HepG2 (cell line): ENCODE measurements around the gene PKLR. TPM values are rescaled to one million over a fixed set of nuclear protein-coding genes. Genes with fewer than 3 reads are reported as not detected.

Source experiments
- ATAC-seq: fragments of 200-7000 bp; cut with Tn5 transposase; 3 replicates; pipeline ENCODE4 v1.9.1; 2020; ENCODE audit warnings: mild to moderate bottlenecking, moderate library complexity
- Bru-seq: library from RNA; stranded (reverse); fragments of 400-500 nt; gene quantifications from one replicate; lab custom pipeline; 2021; lab: Mats Ljungman, UMichigan
- BruChase-seq, 2 experiments: library from RNA; stranded (reverse); fragments of 400-500 nt; gene quantifications; one replicate each; lab custom pipeline; 2021; lab: Mats Ljungman, UMichigan
- BruUV-seq: library from RNA; stranded (reverse); fragments of 400-500 nt; replicated peaks from 2 replicates; lab custom pipeline; 2021; lab: Mats Ljungman, UMichigan
- CTCF ChIA-PET: fragments of 300-600 bp; formaldehyde crosslinking; extraction: SDS; loops from one replicate; lab custom pipeline; 2021; ENCODE audit warnings: low total read pairs, inconsistent platforms, low intra/inter-chr PET ratio; lab: Yijun Ruan, JAX
- POLR2A ChIA-PET: fragments of 350-600 bp; sonication (Branson Sonifier 250); formaldehyde crosslinking; loops from one replicate; lab custom pipeline; 2020; ENCODE audit warnings: antibody characterized with exemption, inconsistent platforms; lab: Yijun Ruan, JAX
- DNase-seq: peaks from one replicate; pipeline ENCODE4 v3.0.0-alpha.2; 2015; ENCODE audit warnings: low spot score
- FAIRE-seq: peaks from 3 replicates; lab custom pipeline; 2011; peaks lifted over from hg19 to GRCh38; lab: Jason Lieb, UNC
- H2AFZ ChIP-seq: one replicate; pipeline ENCODE4 v1.6.1; 2011; ENCODE audit warnings: low read length, inconsistent platforms
- H3K27ac ChIP-seq: fragments of 300-600 bp; 3 replicates; pipeline ENCODE4 v1.8.0; 2011; ENCODE audit warnings: mixed run types, mild to moderate bottlenecking, mixed read lengths, low read length, inconsistent platforms; ENCODE audit not compliant: insufficient read depth; ENCODE audit errors: extremely low read length
- H3K27me3 ChIP-seq, 2 experiments: fragments of 200-600 bp in 1 of 2; 2 replicates in 1 of 2; 3 replicates in 1 of 2; pipeline versions ENCODE4 v1.6.0 to v1.8.0; 2011; ENCODE audit warnings: low read length in 2 of 2, mild to moderate bottlenecking in 2 of 2, moderate library complexity in 2 of 2, inconsistent platforms in 1 of 2; ENCODE audit not compliant: insufficient read depth in 2 of 2, control insufficient read depth in 1 of 2
- H3K36me3 ChIP-seq, 2 experiments: fragments of 200-600 bp in 1 of 2; replicated peaks in 1 of 2; 2 replicates in 1 of 2; 3 replicates in 1 of 2; pipeline versions ENCODE4 v1.5.1 to v1.8.0; 2011; ENCODE audit warnings: low read length in 2 of 2, inconsistent platforms in 1 of 2; ENCODE audit not compliant: insufficient read depth in 2 of 2, control insufficient read depth in 1 of 2
- H3K4me1 ChIP-seq: 2 replicates; pipeline ENCODE4 v1.5.1; 2012; ENCODE audit warnings: low read length, inconsistent platforms; ENCODE audit not compliant: insufficient read depth
- H3K4me2 ChIP-seq: 2 replicates; pipeline ENCODE4 v1.6.0; 2011; ENCODE audit warnings: low read depth, low read length, inconsistent platforms
- H3K4me3 ChIP-seq, 3 experiments: fragments of 200-600 bp in 1 of 3; sonication (generic), shearing (Covaris generic) in 1 of 3; replicated peaks in 1 of 3; 2 replicates each; pipeline ENCODE4 v1.5.1; 2011 to 2016; ENCODE audit warnings: low read length in 3 of 3, inconsistent platforms in 2 of 3, low read depth in 2 of 3, mild to moderate bottlenecking in 2 of 3, control low read depth in 1 of 3, mixed read lengths in 1 of 3; ENCODE audit not compliant: insufficient read depth in 1 of 3
- H3K79me2 ChIP-seq: one replicate; pipeline ENCODE4 v1.6.1; 2011; ENCODE audit warnings: low read length, inconsistent platforms; ENCODE audit not compliant: insufficient read depth
- H3K9ac ChIP-seq: 2 replicates; pipeline ENCODE4 v1.6.0; 2011; ENCODE audit warnings: mild to moderate bottlenecking, low read depth, low read length, inconsistent platforms; ENCODE audit not compliant: insufficient read depth
- H3K9me3 ChIP-seq: 2 replicates; pipeline ENCODE4 v1.5.1; 2012; ENCODE audit warnings: mild to moderate bottlenecking, low read length
- H4K20me1 ChIP-seq: 2 replicates; pipeline ENCODE4 v1.6.0; 2011; ENCODE audit warnings: inconsistent platforms, mild to moderate bottlenecking, low read length, moderate library complexity; ENCODE audit not compliant: insufficient read depth
- HNRNPH1 ChIP-seq: fragments of 200-400 bp; formaldehyde crosslinking; optimal IDR thresholded peaks from 2 replicates; pipeline ENCODE3; 2017; ENCODE audit warnings: mild to moderate bottlenecking, low read depth, low read length
- MBD4 ChIP-seq: IDR thresholded peaks from 2 replicates; pipeline ENCODE4 v1.6.1; 2012; ENCODE audit warnings: low read length, inconsistent platforms, borderline replicate concordance
- ZBTB7B ChIP-seq: sonication (generic); formaldehyde crosslinking; IDR thresholded peaks from 2 replicates; pipeline ENCODE4 v1.4.0; 2020; ENCODE audit warnings: missing genetic modification reagents
- ZFP36L1 ChIP-seq: sonication (generic); formaldehyde crosslinking; IDR thresholded peaks from 2 replicates; pipeline ENCODE4 v1.8.0; 2022; ENCODE audit warnings: mild to moderate bottlenecking, missing genetic modification reagents, moderate library complexity
- ZNF256 ChIP-seq: sonication (generic); formaldehyde crosslinking; conservative IDR thresholded peaks from 2 replicates; pipeline ENCODE4 v1.4.0; 2020; ENCODE audit warnings: missing genetic modification reagents
- ZNF546 ChIP-seq: sonication (generic); formaldehyde crosslinking; conservative IDR thresholded peaks from 2 replicates; pipeline ENCODE4 v1.8.1; 2023; ENCODE audit warnings: mild to moderate bottlenecking, missing genetic modification reagents
- WGBS: methylation state at CpG from one replicate; pipeline ENCODE4 v1.1.6; 2017; ENCODE audit warnings: low lambda C conversion rate; 5-methylcytosine and 5-hydroxymethylcytosine counted together
- in situ Hi-C: cut with HindIII; loops from 2 replicates; pipeline ENCODE4 v1.10.0; 2017; ENCODE audit warnings: low pct_unique_long_range_greater_than_20kb; ENCODE audit not compliant: extremely low pct_ligation_motif_present
- intact Hi-C: fragments of 100-400 bp; cut with micrococcal nuclease; formaldehyde crosslinking; loops from one replicate; pipeline ENCODE4 v1.10.0; 2022; ENCODE audit not compliant: unreplicated experiment
- long read RNA-seq, 2 experiments: library from RNA in 1 of 2; library from polyadenylated mRNA in 1 of 2; stranded (forward) in 1 of 2; unstranded in 1 of 2; transcript quantifications; one replicate each; pipeline ENCODE4 v2.0.0, GENCODE V29; 2019 to 2022
- polyA minus RNA-seq, 3 experiments: library from RNA; depleted of rRNA, polyadenylated mRNA; stranded (reverse); fragments of >200 nt; gene quantifications; 2 replicates each; pipeline ENCODE4 v1.2.3, GENCODE V29; 2011; ENCODE audit warnings: low replicate concordance in 1 of 3
- polyA plus RNA-seq, 8 experiments: library from polyadenylated mRNA; depleted of rRNA in 3 of 8; stranded (reverse) in 7 of 8; unstranded in 1 of 8; fragments of >200 nt; fragmentation: Illumina TruSeq in 4 of 8; extraction: Trizol in 4 of 8; gene quantifications; 2 replicates each; pipeline versions ENCODE4 v1.2.1 to v1.2.3, GENCODE V29; 2011 to 2016; ENCODE audit warnings: low read depth in 4 of 8, missing spikeins in 1 of 8, mixed read lengths in 1 of 8; ENCODE audit not compliant: insufficient read depth in 1 of 8
- total RNA-seq, 5 experiments: library from RNA; depleted of rRNA; stranded (reverse); fragments of >200 nt; fragmentation: Illumina TruSeq; extraction: Trizol; gene quantifications; 2 replicates each; pipeline ENCODE4 v1.2.3, GENCODE V29; 2016; ENCODE audit warnings: low read depth in 1 of 5
- TF ChIP-seq, protein P1 (sequence below), 2 experiments: sonication (generic) in 1 of 2; formaldehyde crosslinking in 1 of 2; IDR thresholded peaks; 2 replicates each; pipeline versions ENCODE4 v1.4.0 to v1.6.1; 2018 to 2020; ENCODE audit warnings: missing genetic modification reagents in 2 of 2, borderline replicate concordance in 1 of 2, low read depth in 1 of 2, mild to moderate bottlenecking in 1 of 2, missing biosample characterization in 1 of 2

PKLR gene
- total RNA-seq (2016; rRNA removed; fragmentation: Illumina TruSeq; extraction: Trizol) (10.3 and 13.6 TPM in 2 replicates), polyA plus RNA-seq (2011; rRNA removed) (29.3 and 43.2 TPM in 2 replicates), polyA minus RNA-seq (2011; rRNA and poly(A)+ RNA removed; ENCODE audit: low replicate concordance) (0.16 and 52.2 TPM in 2 replicates), Bru-seq, nascent RNA (percentile 35 among the genes with signal in this experiment), BruChase-seq, experiment 1, labeled RNA remaining after a 6-hour chase (percentile 39 among the genes with signal in this experiment), BruChase-seq, experiment 2, labeled RNA remaining after a 2-hour chase (percentile 33 among the genes with signal in this experiment)
- 0.51 and 0.79 TPM in 2 replicates for total RNA-seq (2016; cell fraction: cytosol; rRNA removed; fragmentation: Illumina TruSeq; extraction: Trizol; ENCODE audit: low read depth)
- 10.0 and 10.3 TPM in 2 replicates for total RNA-seq (2016; cell fraction: insoluble cytoplasmic fraction; rRNA removed; fragmentation: Illumina TruSeq; extraction: Trizol)
- 2.4 and 2.7 TPM in 2 replicates for total RNA-seq (2016; cell fraction: membrane; rRNA removed; fragmentation: Illumina TruSeq; extraction: Trizol)
- total RNA-seq (2016; cell fraction: nucleus; rRNA removed; fragmentation: Illumina TruSeq; extraction: Trizol), result 5.1 and 8.0 TPM in 2 replicates
- 26.7 and 30.1 TPM in 2 replicates for polyA plus RNA-seq (2011; cell fraction: cytosol; rRNA removed)
- 35.4 and 48.8 TPM in 2 replicates for polyA plus RNA-seq (2011; cell fraction: nucleus; rRNA removed)
- polyA plus RNA-seq (2012), result 29.8 and 32.5 TPM in 2 replicates
- 0.97 and 1.0 TPM in 2 replicates for polyA plus RNA-seq (2016; cell fraction: cytosol; fragmentation: Illumina TruSeq; extraction: Trizol; ENCODE audit: low read depth)
- 13.3 and 16.3 TPM in 2 replicates for polyA plus RNA-seq (2016; cell fraction: insoluble cytoplasmic fraction; fragmentation: Illumina TruSeq; extraction: Trizol; ENCODE audit: low read depth)
- polyA plus RNA-seq (2016; cell fraction: membrane; fragmentation: Illumina TruSeq; extraction: Trizol; ENCODE audit: low read depth), result 2.9 and 3.0 TPM in 2 replicates
- polyA plus RNA-seq (2016; cell fraction: nucleus; fragmentation: Illumina TruSeq; extraction: Trizol; ENCODE audit: insufficient read depth, low read depth), result 10.7 and 11.1 TPM in 2 replicates
- 14.6 and 19.0 TPM in 2 replicates for polyA minus RNA-seq (2011; cell fraction: cytosol; rRNA and poly(A)+ RNA removed)
- 9.5 and 15.8 TPM in 2 replicates for polyA minus RNA-seq (2011; cell fraction: nucleus; rRNA and poly(A)+ RNA removed)
- long read RNA-seq, experiment 1, transcript PKLR-202 (11 exons, 2,479 nt), result major isoform, 19 of 34 reads
- long read RNA-seq, experiment 1, partial matches to known transcripts, result 4 of 34 reads
- long read RNA-seq, experiment 1, other reads (novel, unspliced or antisense), result 10 of 34 reads
- long read RNA-seq, experiment 2, transcript PKLR-202 (11 exons, 2,479 nt), result major isoform, 16 of 33 reads
- long read RNA-seq, experiment 2, partial matches to known transcripts, result 14 of 33 reads
- long read RNA-seq, experiment 2, other reads (novel, unspliced or antisense), result 3 of 33 reads

DNA sequence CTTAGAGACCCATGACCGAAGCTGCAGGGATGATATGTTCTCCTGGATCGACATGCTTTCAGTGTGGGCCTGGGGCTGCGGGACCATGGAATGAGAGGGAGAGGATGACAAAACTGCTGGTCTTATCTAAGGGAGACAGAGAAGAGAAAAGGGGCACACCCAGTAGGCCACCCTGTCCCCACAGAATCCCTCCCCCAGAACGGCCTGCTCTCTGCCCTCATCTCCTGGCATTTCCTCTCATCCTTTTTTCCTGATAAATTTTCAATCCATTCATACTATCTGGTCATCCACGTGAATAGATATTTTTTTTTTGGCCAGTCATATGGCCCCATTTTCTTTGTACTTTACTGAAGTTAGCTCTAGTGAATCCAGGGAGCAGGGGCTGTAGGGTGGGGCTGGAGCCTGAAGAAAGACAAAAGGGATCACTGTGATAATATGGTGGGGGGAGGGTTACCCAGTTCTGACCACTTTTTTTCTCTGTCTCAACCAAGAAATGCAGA lies at the start of gene PKLR:
PKLR (minus strand) TSS at position 97 of the 500 bp plus-strand sequence; CDS start at position 54, 43 bp downstream.
- 0 out of 2 replicates have a peak, but pooled peaks have one; percentile 7 for TF ChIP-seq MBD4
- TF ChIP-seq ZNF256 (CRISPR knock-in tag), result no peak
- TF ChIP-seq HNRNPH1, result no peak
- no peak for TF ChIP-seq ZBTB7B
- TF ChIP-seq ZFP36L1, result 0 out of 2 replicates have a peak, but pooled peaks have one; percentile 14
- 0 out of 2 replicates have a peak, but pooled peaks have one; percentile 31 for TF ChIP-seq ZNF546 (CRISPR knock-in tag)
- TF ChIP-seq, protein P1, sequence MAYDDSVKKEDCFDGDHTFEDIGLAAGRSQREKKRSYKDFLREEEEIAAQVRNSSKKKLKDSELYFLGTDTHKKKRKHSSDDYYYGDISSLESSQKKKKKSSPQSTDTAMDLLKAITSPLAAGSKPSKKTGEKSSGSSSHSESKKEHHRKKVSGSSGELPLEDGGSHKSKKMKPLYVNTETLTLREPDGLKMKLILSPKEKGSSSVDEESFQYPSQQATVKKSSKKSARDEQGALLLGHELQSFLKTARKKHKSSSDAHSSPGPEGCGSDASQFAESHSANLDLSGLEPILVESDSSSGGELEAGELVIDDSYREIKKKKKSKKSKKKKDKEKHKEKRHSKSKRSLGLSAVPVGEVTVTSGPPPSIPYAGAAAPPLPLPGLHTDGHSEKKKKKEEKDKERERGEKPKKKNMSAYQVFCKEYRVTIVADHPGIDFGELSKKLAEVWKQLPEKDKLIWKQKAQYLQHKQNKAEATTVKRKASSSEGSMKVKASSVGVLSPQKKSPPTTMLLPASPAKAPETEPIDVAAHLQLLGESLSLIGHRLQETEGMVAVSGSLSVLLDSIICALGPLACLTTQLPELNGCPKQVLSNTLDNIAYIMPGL (CRISPR knock-in tag; IDR thresholded peaks at IDR 0.05; ENCODE audit: borderline replicate concordance in 1 of 2, low read depth in 1 of 2), result peak in 1 of 2 experiments; percentile 3; a peak in 1 of 4 replicates
- no peaks in the 10 kb centered on the region for H3K9me3 ChIP-seq
- ChIA-PET POLR2A (interaction anchor here (0.7 to 2.9 kb wide), 7 partner anchors 9 to 46 kb away, joined by 3 to 17 read pairs (median 3); partner anchors contain the start of genes CLK2, ENTREP3 and SCAMP3), CTCF (no interaction called here)
- in situ Hi-C loops, result loop anchor here (10.0 kb wide), 1 partner anchor 47 kb away; the partner anchor contains the start of gene ENTREP3
- H3K9ac ChIP-seq, result peak within 1 kb of the TSS; percentile 77
- H3K79me2 ChIP-seq, result peaks cover 13% of the 10 kb centered on the region
- H3K4me2 ChIP-seq, result peak within 1 kb of the TSS; percentile 89
- H3K27me3 ChIP-seq, result no peaks in the 10 kb centered on the region; a peak in 1 of 5 replicates
- H3K36me3 ChIP-seq, result no peaks in the 10 kb centered on the region
- peaks cover 81% of the 10 kb centered on the region for H3K4me1 ChIP-seq
- ATAC-seq, result no peak
- H3K27ac ChIP-seq, result peak within 1 kb of the TSS; percentile 95
- peak within 1 kb of the TSS; percentile 28 to 69 (median 44); a peak in 5 of 6 replicates for H3K4me3 ChIP-seq
- H2AFZ ChIP-seq, result peak within 1 kb of the TSS; percentile 61
- no peak for DNase-seq
- H4K20me1 ChIP-seq, result no peaks in the 10 kb centered on the region
- intact Hi-C loops, result loop anchor here (10.0 kb wide), 1 partner anchor 97 kb away; the partner anchor contains the start of genes MTX1 and THBS3
- no TSS peak for BruUV-seq
- WGBS, result 58% methylated on average over 5 of the region's 5 CpGs
- no peak for FAIRE-seq
